ENCODE data around the gene GPR78. TPM values are rescaled to one million over a fixed set of nuclear protein-coding genes. Genes with fewer than 3 reads are reported as not detected.

The GPR78 gene
- total and polyA plus RNA-seq, 2 of the 13 experiments (the other 11 are each of a cell fraction or from before 2014, with no cell fraction given), result 0.01 to 0.07 TPM

GRCh38 chr4:8534129-8534528 is 46.1 kb upstream of the GPR78 start:
- ChIA-PET CTCF (ENCODE audit: low intra/inter-chr PET ratio, low total read pairs) (no interaction called here), POLR2A (no interaction called here)
- DNase-seq (ENCODE audit: low spot score) (no peak), FAIRE-seq (no peak), ATAC-seq (no peak)
- intact Hi-C loops (cut with micrococcal nuclease; ENCODE audit: unreplicated experiment) (no loop called here), in situ Hi-C loops (cut with HindIII; ENCODE audit: extremely low pct_ligation_motif_present, low pct_unique_long_range_greater_than_20kb) (no loop called here)
- no peaks in the 10 kb centered on the region for H4K20me1 ChIP-seq (ENCODE audit: insufficient read depth, low read length)
- no peak overlapping the region for H3K9ac ChIP-seq (ENCODE audit: insufficient read depth, low read depth, low read length)
- no peak overlapping the region for H3K4me3 ChIP-seq (replicated peaks in 1 of 3; ENCODE audit: insufficient read depth in 1 of 3, low read depth in 2 of 3, low read length in 3 of 3)
- H3K36me3 ChIP-seq (replicated peaks in 1 of 2; ENCODE audit: control insufficient read depth in 1 of 2, insufficient read depth in 2 of 2, low read length in 2 of 2), result no peaks in the 10 kb centered on the region
- H3K79me2 ChIP-seq (ENCODE audit: insufficient read depth, low read length), result no peaks in the 10 kb centered on the region
- no peak overlapping the region for H3K4me2 ChIP-seq (ENCODE audit: low read depth, low read length)
- no peaks in the 10 kb centered on the region for H3K4me1 ChIP-seq (ENCODE audit: insufficient read depth, low read length)
- BruUV-seq (replicated peaks), result no TSS peak
- H3K27me3 ChIP-seq (ENCODE audit: control insufficient read depth in 1 of 2, insufficient read depth in 2 of 2, low read length in 2 of 2), result peaks cover 0 to 11% of the 10 kb centered on the region in 2 experiments; a peak in 2 of 5 replicates
- TF ChIP-seq U2AF2 (IDR thresholded peaks at IDR 0.05; ENCODE audit: low read depth, low read length) (no peak), ARNT2 (CRISPR knock-in tag; IDR thresholded peaks at IDR 0.05; ENCODE audit: low read depth) (no peak), PHF20 (CRISPR knock-in tag; IDR thresholded peaks at IDR 0.05) (no peak), PLSCR1 (CRISPR knock-in tag; IDR thresholded peaks at IDR 0.05; ENCODE audit: borderline replicate concordance) (no peak), ISL2 (CRISPR knock-in tag; IDR thresholded peaks at IDR 0.05) (no peak), ZFP1 (CRISPR knock-in tag; IDR thresholded peaks at IDR 0.05) (no peak)
- TF ChIP-seq, protein P1, sequence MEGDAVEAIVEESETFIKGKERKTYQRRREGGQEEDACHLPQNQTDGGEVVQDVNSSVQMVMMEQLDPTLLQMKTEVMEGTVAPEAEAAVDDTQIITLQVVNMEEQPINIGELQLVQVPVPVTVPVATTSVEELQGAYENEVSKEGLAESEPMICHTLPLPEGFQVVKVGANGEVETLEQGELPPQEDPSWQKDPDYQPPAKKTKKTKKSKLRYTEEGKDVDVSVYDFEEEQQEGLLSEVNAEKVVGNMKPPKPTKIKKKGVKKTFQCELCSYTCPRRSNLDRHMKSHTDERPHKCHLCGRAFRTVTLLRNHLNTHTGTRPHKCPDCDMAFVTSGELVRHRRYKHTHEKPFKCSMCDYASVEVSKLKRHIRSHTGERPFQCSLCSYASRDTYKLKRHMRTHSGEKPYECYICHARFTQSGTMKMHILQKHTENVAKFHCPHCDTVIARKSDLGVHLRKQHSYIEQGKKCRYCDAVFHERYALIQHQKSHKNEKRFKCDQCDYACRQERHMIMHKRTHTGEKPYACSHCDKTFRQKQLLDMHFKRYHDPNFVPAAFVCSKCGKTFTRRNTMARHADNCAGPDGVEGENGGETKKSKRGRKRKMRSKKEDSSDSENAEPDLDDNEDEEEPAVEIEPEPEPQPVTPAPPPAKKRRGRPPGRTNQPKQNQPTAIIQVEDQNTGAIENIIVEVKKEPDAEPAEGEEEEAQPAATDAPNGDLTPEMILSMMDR (CRISPR knock-in tag; IDR thresholded peaks at IDR 0.05), result no peak
- no peak overlapping the region for H2AFZ ChIP-seq (ENCODE audit: low read length)
- H3K27ac ChIP-seq (ENCODE audit: extremely low read length, insufficient read depth, low read length), result no peak overlapping the region
- no peaks in the 10 kb centered on the region for H3K9me3 ChIP-seq (ENCODE audit: low read length)
- 0% methylated on average over 4 of the region's 4 CpGs for WGBS (ENCODE audit: low lambda C conversion rate)

- Histone ChIP-seq H3K27ac (ENCODE audit: extremely low read length, insufficient read depth, low read length) (no peak overlapping the region), H3K4me1 (ENCODE audit: insufficient read depth, low read length) (no peaks in the 10 kb centered on the region), H3K36me3 (replicated peaks in 1 of 2; ENCODE audit: control insufficient read depth in 1 of 2, insufficient read depth in 2 of 2, low read length in 2 of 2) (no peaks in the 10 kb centered on the region), H3K27me3 (ENCODE audit: control insufficient read depth in 1 of 2, insufficient read depth in 2 of 2, low read length in 2 of 2) (peaks cover 0 to 11% of the 10 kb centered on the region in 2 experiments; a peak in 2 of 5 replicates), H3K79me2 (ENCODE audit: insufficient read depth, low read length) (no peaks in the 10 kb centered on the region), H3K4me3 (replicated peaks in 1 of 3; ENCODE audit: insufficient read depth in 1 of 3, low read depth in 2 of 3, low read length in 3 of 3) (no peak overlapping the region), H4K20me1 (ENCODE audit: insufficient read depth, low read length) (no peaks in the 10 kb centered on the region), H3K9me3 (ENCODE audit: low read length) (no peaks in the 10 kb centered on the region), H3K9ac (ENCODE audit: insufficient read depth, low read depth, low read length) (no peak overlapping the region), H3K4me2 (ENCODE audit: low read depth, low read length) (no peak overlapping the region), H2AFZ (ENCODE audit: low read length) (no peak overlapping the region)
- no peak for DNase-seq (ENCODE audit: low spot score)
- WGBS (ENCODE audit: low lambda C conversion rate), result 0% methylated on average over 2 of the region's 2 CpGs
- BruUV-seq (replicated peaks), result no TSS peak
- CTCF ChIA-PET (ENCODE audit: low intra/inter-chr PET ratio, low total read pairs), result no interaction called here
- intact Hi-C loops (cut with micrococcal nuclease; ENCODE audit: unreplicated experiment), result no loop called here
- ATAC-seq, result no peak
- in situ Hi-C loops (cut with HindIII; ENCODE audit: extremely low pct_ligation_motif_present, low pct_unique_long_range_greater_than_20kb), result no loop called here
- FAIRE-seq, result no peak
- POLR2A ChIA-PET, result no interaction called here
- TF ChIP-seq ZKSCAN8 (CRISPR knock-in tag; IDR thresholded peaks at IDR 0.05; ENCODE audit: borderline replicate concordance), result no peak
- TF ChIP-seq, protein P2, sequence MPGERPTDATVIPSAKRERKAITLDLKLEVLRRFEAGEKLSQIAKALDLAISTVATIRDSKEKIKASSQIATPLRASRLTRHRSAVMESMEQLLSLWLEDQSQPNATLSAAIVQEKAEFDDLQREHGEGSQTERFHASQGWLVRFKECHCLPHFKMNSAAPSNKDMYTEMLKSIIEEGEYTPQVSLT (CRISPR knock-in tag; IDR thresholded peaks at IDR 0.05; ENCODE audit: borderline replicate concordance, low read depth), result no peak
- TF ChIP-seq TEAD3 (CRISPR knock-in tag; optimal IDR thresholded peaks at IDR 0.05; ENCODE audit: borderline replicate concordance), result no peak
- TF ChIP-seq, protein P3, sequence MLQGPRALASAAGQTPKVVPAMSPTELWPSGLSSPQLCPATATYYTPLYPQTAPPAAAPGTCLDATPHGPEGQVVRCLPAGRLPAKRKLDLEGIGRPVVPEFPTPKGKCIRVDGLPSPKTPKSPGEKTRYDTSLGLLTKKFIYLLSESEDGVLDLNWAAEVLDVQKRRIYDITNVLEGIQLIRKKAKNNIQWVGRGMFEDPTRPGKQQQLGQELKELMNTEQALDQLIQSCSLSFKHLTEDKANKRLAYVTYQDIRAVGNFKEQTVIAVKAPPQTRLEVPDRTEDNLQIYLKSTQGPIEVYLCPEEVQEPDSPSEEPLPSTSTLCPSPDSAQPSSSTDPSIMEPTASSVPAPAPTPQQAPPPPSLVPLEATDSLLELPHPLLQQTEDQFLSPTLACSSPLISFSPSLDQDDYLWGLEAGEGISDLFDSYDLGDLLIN (CRISPR knock-in tag; IDR thresholded peaks at IDR 0.05; ENCODE audit: borderline replicate concordance), result no peak
- TF ChIP-seq RBM39 (IDR thresholded peaks at IDR 0.05; ENCODE audit: low read depth, low read length, poor library complexity, severe bottlenecking), result no peak
- TF ChIP-seq PTBP1 (IDR thresholded peaks at IDR 0.05; ENCODE audit: low read depth, low read length, poor library complexity, severe bottlenecking), result no peak
These were observed 45.6 kb upstream of the GPR78 start for GRCh38 chr4:8534611-8535010.
